Cardiac muscle cell (in vitro differentiated cells and primary cell): ENCODE results near the gene C19orf47. TPM values are rescaled to one million over a fixed set of nuclear protein-coding genes. Genes with fewer than 3 reads are reported as not detected.

Experiments used
- DNase-seq, 2 donors: peaks; one replicate each; pipeline versions ENCODE4 v3.0.0 to v3.0.0-alpha.2; 2010 to 2017; ENCODE audit warnings: low read depth in 1 of 2, low spot score in 1 of 2
- H3K27ac ChIP-seq: fragments of 200-600 bp; sonication (generic); 2 replicates; pipeline ENCODE4 v1.5.1; 2016
- H3K27me3 ChIP-seq: fragments of 200-600 bp; sonication (generic); 2 replicates; pipeline ENCODE4 v1.6.0; 2016; ENCODE audit warnings: control low read depth
- H3K36me3 ChIP-seq: fragments of 200-600 bp; sonication (generic); 2 replicates; pipeline ENCODE4 v1.5.1; 2016; ENCODE audit warnings: control low read depth
- H3K4me1 ChIP-seq: fragments of 200-600 bp; sonication (generic); 2 replicates; pipeline ENCODE4 v1.8.1; 2017; ENCODE audit warnings: low read depth, mild to moderate bottlenecking, mixed run types
- H3K4me3 ChIP-seq: fragments of 200-600 bp; sonication (generic); 2 replicates; pipeline ENCODE4 v1.5.1; 2016; ENCODE audit warnings: mild to moderate bottlenecking
- H3K9me3 ChIP-seq: fragments of 200-600 bp; sonication (generic); 2 replicates; pipeline ENCODE4 v1.5.1; 2017; ENCODE audit warnings: low read depth, mild to moderate bottlenecking, control low read depth
- CTCF ChIP-seq: IDR thresholded peaks from 2 replicates; pipeline ENCODE4 v1.5.1; 2012; ENCODE audit warnings: low read depth, mild to moderate bottlenecking, low read length
- polyA plus RNA-seq: library from polyadenylated mRNA; unstranded; fragments of >200 nt; fragmentation: Nextera tagmentation; extraction: Ambion mirVana; gene quantifications from 2 replicates; pipeline ENCODE4 v1.2.1, GENCODE V29; 2016
- total RNA-seq: library from RNA; depleted of rRNA; stranded (reverse); fragments of >200 nt; gene quantifications from 2 replicates; pipeline ENCODE4 v1.2.3, GENCODE V29; 2016

C19orf47 gene
- total and polyA plus RNA-seq, 2 experiments from 2014 or later = 16.4 to 20.3 TPM

- no peak for TF ChIP-seq CTCF
- H3K36me3 ChIP-seq = peaks cover 36% of the 10 kb centered on the region
Observed at GRCh38 chr19:40366697-40367561, 18.7 kb upstream of the C19orf47 start.

GRCh38 chr19:40365613-40366401 is 17.6 kb upstream of the C19orf47 start:
- H3K4me1 ChIP-seq = peaks cover 18% of the 10 kb centered on the region
- peak; percentile 82 to 89 for DNase-seq
- TF ChIP-seq CTCF = no peak
- H3K27me3 ChIP-seq = no peaks in the 10 kb centered on the region
- H3K36me3 ChIP-seq = peaks cover 27% of the 10 kb centered on the region
- peak overlapping the region; percentile 89 for H3K27ac ChIP-seq
- no peaks in the 10 kb centered on the region for H3K9me3 ChIP-seq
- peak overlapping the region; percentile 41 for H3K4me3 ChIP-seq

More at GRCh38 chr19:40366697-40367561, 18.7 kb upstream of the C19orf47 start:
- peak; percentile 36 to 88 for DNase-seq
- Histone ChIP-seq H3K27me3 (no peaks in the 10 kb centered on the region), H3K27ac (peak overlapping the region; percentile 89), H3K9me3 (no peaks in the 10 kb centered on the region), H3K4me3 (peak overlapping the region; percentile 41), H3K4me1 (peaks cover 18% of the 10 kb centered on the region)

- DNase-seq = no peak
- H3K27me3 ChIP-seq = no peaks in the 10 kb centered on the region
Observed at GRCh38 chr19:40365010-40365409, 16.8 kb upstream of the C19orf47 start.

GRCh38 chr19:40363069-40363468 is 14.9 kb upstream of the C19orf47 start:
- Histone ChIP-seq H3K4me3 (no peak overlapping the region), H3K27ac (no peak overlapping the region), H3K4me1 (peaks cover 18% of the 10 kb centered on the region), H3K9me3 (no peaks in the 10 kb centered on the region), H3K36me3 (peaks cover 6% of the 10 kb centered on the region), H3K27me3 (no peaks in the 10 kb centered on the region)
- TF ChIP-seq CTCF = no peak
- peak in 1 of 2 donors; percentile 38 for DNase-seq

More at GRCh38 chr19:40365010-40365409, 16.8 kb upstream of the C19orf47 start:
- Histone ChIP-seq H3K4me1 (peaks cover 18% of the 10 kb centered on the region), H3K36me3 (peaks cover 19% of the 10 kb centered on the region), H3K4me3 (peak overlapping the region; percentile 41), H3K27ac (no peak overlapping the region), H3K9me3 (no peaks in the 10 kb centered on the region)
- no peak for TF ChIP-seq CTCF

- H3K27ac ChIP-seq = no peak overlapping the region
- H3K27me3 ChIP-seq = no peaks in the 10 kb centered on the region
- H3K36me3 ChIP-seq = no peaks in the 10 kb centered on the region
- DNase-seq = no peak
- H3K4me1 ChIP-seq = peaks cover 10% of the 10 kb centered on the region
- no peak for TF ChIP-seq CTCF
- no peak overlapping the region for H3K4me3 ChIP-seq
- H3K9me3 ChIP-seq = no peaks in the 10 kb centered on the region
Observed at GRCh38 chr19:40362160-40362559, 14.0 kb upstream of the C19orf47 start.
